ENCODE measurements around the gene PTPRT.

DNA sequence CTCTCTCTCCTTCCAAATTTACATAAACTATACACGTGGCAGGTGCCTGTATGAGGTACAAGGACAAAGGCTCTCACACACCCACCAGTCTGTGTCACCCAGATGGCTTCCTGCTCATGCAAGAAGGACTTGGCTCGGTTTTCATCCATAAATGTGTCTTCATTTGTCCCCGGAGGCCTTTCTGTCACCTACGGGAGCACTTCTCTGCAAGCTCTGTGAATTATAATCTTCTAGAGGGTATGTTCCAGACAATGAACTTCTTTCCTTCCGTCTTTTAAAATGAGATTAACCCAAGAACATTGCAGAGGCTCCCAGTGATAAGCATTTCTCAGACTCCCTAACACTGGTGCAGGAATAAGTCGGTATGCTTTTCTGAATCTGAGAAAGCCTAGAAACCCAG lies 123.6 kb downstream of the PTPRT start:
- no peak for TF ChIP-seq FOS (IDR thresholded peaks at IDR 0.05; ENCODE audit: borderline replicate concordance, extremely low read depth, insufficient read length)
- no peak for TF ChIP-seq ZNF384 (IDR thresholded peaks at IDR 0.05; ENCODE audit: borderline replicate concordance, low read depth, low read length)
- no peak for TF ChIP-seq DPF2 (IDR thresholded peaks at IDR 0.05)
- no peak for TF ChIP-seq FOXM1 (IDR thresholded peaks at IDR 0.05; ENCODE audit: low read depth, low read length)
- TF ChIP-seq PML (IDR thresholded peaks at IDR 0.05; ENCODE audit: low read length) = no peak
- TF ChIP-seq TCF7 (IDR thresholded peaks at IDR 0.05; ENCODE audit: borderline replicate concordance) = no peak
